GM23248 (cell line): ENCODE results near the gene LRRN1. TPM values are rescaled to one million over a fixed set of nuclear protein-coding genes. Genes with fewer than 3 reads are reported as not detected.
A peak's percentile ranks its signal among the peaks of the same experiment; 100 is the strongest.

ENCODE experiments used
- DNase-seq: peaks from one replicate; pipeline ENCODE4 v3.0.0-alpha.2; 2015
- H2AFZ ChIP-seq: fragments of 200-600 bp; sonication (generic); 2 replicates; pipeline ENCODE4 v1.6.1; 2016; ENCODE audit warnings: antibody characterized with exemption
- H3F3A ChIP-seq: fragments of 200-600 bp; sonication (generic); 2 replicates; pipeline ENCODE4 v1.6.1; 2016; ENCODE audit warnings: mild to moderate bottlenecking, antibody characterized with exemption, mixed run types; ENCODE audit not compliant: insufficient read depth
- H3K27ac ChIP-seq: fragments of 200-600 bp; sonication (generic); 2 replicates; pipeline ENCODE4 v1.5.1; 2016; ENCODE audit warnings: mild to moderate bottlenecking
- H3K27me3 ChIP-seq: fragments of 200-600 bp; sonication (generic); replicated peaks from 2 replicates; pipeline ENCODE4 v1.6.1; 2016; ENCODE audit warnings: mild to moderate bottlenecking; ENCODE audit not compliant: insufficient read depth
- H3K36me3 ChIP-seq: fragments of 200-600 bp; sonication (generic); 2 replicates; pipeline ENCODE4 v1.6.1; 2016; ENCODE audit warnings: low read depth, mild to moderate bottlenecking
- H3K4me1 ChIP-seq: fragments of 200-600 bp; sonication (generic); 2 replicates; pipeline ENCODE4 v1.6.1; 2016; ENCODE audit warnings: mild to moderate bottlenecking; ENCODE audit not compliant: insufficient read depth
- H3K4me2 ChIP-seq: fragments of 200-600 bp; sonication (generic); one replicate; pipeline ENCODE4 v1.6.1; 2016; ENCODE audit warnings: mild to moderate bottlenecking; ENCODE audit not compliant: unreplicated experiment
- H3K4me3 ChIP-seq: fragments of 200-600 bp; sonication (generic); 2 replicates; pipeline ENCODE4 v1.5.1; 2016; ENCODE audit warnings: mild to moderate bottlenecking
- H3K79me2 ChIP-seq: fragments of 200-600 bp; sonication (generic); 2 replicates; pipeline ENCODE4 v1.6.1; 2016; ENCODE audit warnings: mild to moderate bottlenecking; ENCODE audit not compliant: insufficient read depth
- H3K9ac ChIP-seq: fragments of 200-600 bp; sonication (generic); 2 replicates; pipeline ENCODE4 v1.6.1; 2016; ENCODE audit warnings: mild to moderate bottlenecking
- H3K9me2 ChIP-seq: fragments of 200-600 bp; sonication (generic); 2 replicates; pipeline ENCODE4 v1.6.1; 2016; ENCODE audit warnings: mixed run types, mild to moderate bottlenecking, moderate library complexity; ENCODE audit not compliant: insufficient read depth
- H3K9me3 ChIP-seq: fragments of 200-600 bp; sonication (generic); one replicate; pipeline ENCODE4 v1.6.1; 2017; ENCODE audit warnings: low read depth
- H4K20me1 ChIP-seq: fragments of 200-600 bp; sonication (generic); 2 replicates; pipeline ENCODE4 v1.6.0; 2016; ENCODE audit not compliant: insufficient read depth
- EZH2 ChIP-seq: fragments of 200-600 bp; sonication (generic); IDR thresholded peaks from 2 replicates; pipeline ENCODE4 v1.6.1; 2018; ENCODE audit warnings: antibody characterized with exemption, mild to moderate bottlenecking; ENCODE audit not compliant: insufficient read depth, poor library complexity, severe bottlenecking
- EZH2phosphoT487 ChIP-seq: fragments of 200-600 bp; sonication (generic); IDR thresholded peaks from 2 replicates; pipeline ENCODE4 v1.6.1; 2018; ENCODE audit warnings: antibody characterized with exemption, moderate library complexity, mild to moderate bottlenecking, low read depth; ENCODE audit not compliant: insufficient read depth
- WGBS, 2 experiments: methylation state at CpG; one replicate each; pipeline ENCODE4 v1.1.6; 2015 to 2017; ENCODE audit warnings: low lambda C conversion rate in 2 of 2, low coverage in 1 of 2; ENCODE audit errors: missing lambda C conversion rate in 2 of 2; 5-methylcytosine and 5-hydroxymethylcytosine counted together
- in situ Hi-C: fragments of 300-500 bp; cut with MboI; formaldehyde crosslinking; loops from 2 replicates; pipeline ENCODE4 v1.15.0; 2020
- polyA plus RNA-seq: library from polyadenylated mRNA; unstranded; fragments of >200 nt; fragmentation: Nextera tagmentation; extraction: Ambion mirVana; gene quantifications from 2 replicates; pipeline ENCODE4 v1.2.1, GENCODE V29; 2016
- total RNA-seq: library from RNA; depleted of rRNA; stranded (reverse); fragments of >200 nt; shearing (Covaris generic); gene quantifications from 2 replicates; pipeline ENCODE4 v1.2.3, GENCODE V29; 2014; rRNA removed

Gene LRRN1
- total RNA-seq: not detected in 2 replicates
- not detected in 2 replicates for polyA plus RNA-seq

DNA sequence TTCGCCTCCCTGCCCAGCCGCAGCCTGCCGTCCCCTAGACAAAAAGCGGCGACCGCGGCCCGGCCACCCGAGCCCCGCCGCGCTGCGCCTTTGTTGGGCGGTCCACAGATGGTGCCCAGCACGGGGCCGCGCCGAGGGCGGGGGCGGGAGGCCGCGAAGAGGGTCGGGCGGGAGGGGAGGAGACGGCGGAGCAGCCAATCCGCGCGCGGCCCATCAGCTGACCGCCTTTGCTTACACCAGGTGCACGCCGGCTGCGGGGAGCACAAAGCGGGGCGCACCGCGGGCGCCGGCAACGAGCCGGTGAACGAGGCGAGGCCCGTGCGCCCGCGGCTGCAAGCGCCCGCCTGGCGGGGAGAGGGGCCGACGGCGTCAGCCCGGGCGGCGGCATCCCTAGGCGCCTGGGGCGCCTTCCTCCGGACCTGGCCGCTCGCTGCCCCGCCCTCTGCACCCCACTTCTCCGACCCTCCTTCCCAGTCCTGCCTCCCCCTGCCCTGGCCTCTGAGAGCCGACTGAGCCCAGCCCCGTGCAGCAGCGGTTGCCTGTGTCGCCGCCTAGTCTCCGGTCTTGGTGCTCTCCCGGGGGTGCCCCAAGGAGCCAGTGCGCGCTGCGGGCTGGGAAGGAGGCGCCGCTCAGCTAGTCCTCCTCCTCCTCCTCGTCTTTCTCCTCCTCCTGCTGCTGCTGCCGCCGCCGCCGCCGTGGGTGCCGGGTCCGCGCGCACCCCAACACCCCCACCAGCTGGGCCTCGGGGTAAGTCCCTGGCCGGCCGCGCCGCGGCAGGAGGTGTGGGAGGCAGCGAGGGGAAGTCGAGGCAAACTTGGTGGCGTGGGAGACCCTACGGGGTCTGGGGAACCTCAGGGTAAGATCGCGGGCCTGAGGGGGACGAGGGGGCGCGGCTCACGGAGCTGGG is at the start of gene LRRN1:
Gene LRRN1, plus strand, starts transcription at position 259 of the 907 bp plus-strand sequence. CDS start 45,211 bp downstream, outside the sequence.
- no peaks in the 10 kb centered on the region for H3K36me3 ChIP-seq
- in situ Hi-C loops: no loop called here
- H3K27ac ChIP-seq: no peak within 1 kb of the TSS
- H3K4me1 ChIP-seq: no peaks in the 10 kb centered on the region
- H3K9me2 ChIP-seq: no peaks in the 10 kb centered on the region
- 3% methylated on average over 31 to 55 of the region's 102 CpGs for WGBS, 2 experiments
- no peak within 1 kb of the TSS; the same call in 1 of the 2 replicates for H2AFZ ChIP-seq
- H3K27me3 ChIP-seq: peaks cover 40% of the 10 kb centered on the region
- H4K20me1 ChIP-seq: no peaks in the 10 kb centered on the region
- no peaks in the 10 kb centered on the region for H3K9me3 ChIP-seq
- DNase-seq: peak; percentile 22
- H3K9ac ChIP-seq: no peak within 1 kb of the TSS
- H3K4me3 ChIP-seq: peak within 1 kb of the TSS; percentile 43
- TF ChIP-seq EZH2phosphoT487 (no peak), EZH2 (no peak)
- H3K79me2 ChIP-seq: no peaks in the 10 kb centered on the region
- H3K4me2 ChIP-seq: no peak within 1 kb of the TSS
- H3F3A ChIP-seq: no peaks in the 10 kb centered on the region

DNA sequence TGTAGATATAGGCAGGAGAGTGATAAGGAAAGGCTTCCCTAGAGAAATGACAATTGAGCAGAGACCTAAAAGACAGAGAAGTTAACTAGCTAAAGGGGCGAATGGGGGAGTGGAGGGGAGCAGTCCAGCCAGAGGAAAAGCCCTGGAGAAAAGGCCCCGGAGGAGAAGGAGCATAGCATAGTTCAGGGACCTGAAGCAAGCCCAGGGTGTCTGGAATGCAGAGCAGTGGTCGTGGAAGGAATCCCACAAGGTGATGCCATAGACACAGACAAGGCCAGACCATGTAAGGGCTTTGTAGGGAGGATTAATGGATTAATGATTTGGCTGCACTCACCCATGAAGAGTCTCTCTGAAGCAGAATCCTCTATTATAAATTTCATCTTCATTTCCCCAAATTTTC is 45.8 kb upstream of the LRRN1 start:
- Histone ChIP-seq H3K4me2 (no peak overlapping the region), H3K9me2 (no peaks in the 10 kb centered on the region), H3K27me3 (no peaks in the 10 kb centered on the region), H3K9me3 (no peaks in the 10 kb centered on the region), H4K20me1 (no peaks in the 10 kb centered on the region), H2AFZ (no peak overlapping the region), H3K9ac (no peak overlapping the region), H3F3A (no peaks in the 10 kb centered on the region), H3K27ac (no peak overlapping the region), H3K79me2 (no peaks in the 10 kb centered on the region), H3K4me3 (no peak overlapping the region), H3K4me1 (no peaks in the 10 kb centered on the region), H3K36me3 (no peaks in the 10 kb centered on the region)
- in situ Hi-C loops: no loop called here
- TF ChIP-seq EZH2 (no peak), EZH2phosphoT487 (no peak)
- no peak for DNase-seq
- 3 to 7% methylated on average over 3 of the region's 3 CpGs for WGBS, 2 experiments

DNA sequence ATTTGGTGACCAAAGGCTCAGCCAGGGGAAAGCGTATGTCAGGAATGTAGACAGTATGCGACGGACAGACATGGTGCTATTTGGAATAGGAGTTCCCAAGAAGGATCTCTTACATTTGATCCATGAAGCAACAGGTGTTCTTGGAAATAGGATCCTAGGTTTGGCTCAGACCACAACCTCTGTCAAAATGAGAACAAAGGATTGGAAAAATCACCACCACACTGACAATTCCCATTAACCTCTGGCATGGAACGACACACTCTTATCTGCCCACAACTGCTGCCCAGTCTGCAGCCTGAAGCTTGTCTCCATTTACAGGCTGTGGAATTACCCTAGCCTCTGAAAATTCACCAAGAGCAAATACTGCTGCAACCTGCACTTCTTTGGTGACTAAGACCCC is 33.6 kb upstream of the LRRN1 start:
- Histone ChIP-seq H3K27me3 (no peaks in the 10 kb centered on the region), H2AFZ (no peak overlapping the region), H3K4me3 (no peak overlapping the region), H3K27ac (no peak overlapping the region), H3K9ac (no peak overlapping the region), H4K20me1 (no peaks in the 10 kb centered on the region), H3F3A (no peaks in the 10 kb centered on the region), H3K36me3 (no peaks in the 10 kb centered on the region), H3K4me1 (no peaks in the 10 kb centered on the region), H3K4me2 (no peak overlapping the region), H3K79me2 (no peaks in the 10 kb centered on the region), H3K9me2 (no peaks in the 10 kb centered on the region), H3K9me3 (no peaks in the 10 kb centered on the region)
- WGBS, 2 experiments: 63 to 75% methylated on average over 4 of the region's 4 CpGs
- DNase-seq: no peak
- TF ChIP-seq EZH2phosphoT487 (no peak), EZH2 (no peak)
- in situ Hi-C loops: no loop called here

DNA sequence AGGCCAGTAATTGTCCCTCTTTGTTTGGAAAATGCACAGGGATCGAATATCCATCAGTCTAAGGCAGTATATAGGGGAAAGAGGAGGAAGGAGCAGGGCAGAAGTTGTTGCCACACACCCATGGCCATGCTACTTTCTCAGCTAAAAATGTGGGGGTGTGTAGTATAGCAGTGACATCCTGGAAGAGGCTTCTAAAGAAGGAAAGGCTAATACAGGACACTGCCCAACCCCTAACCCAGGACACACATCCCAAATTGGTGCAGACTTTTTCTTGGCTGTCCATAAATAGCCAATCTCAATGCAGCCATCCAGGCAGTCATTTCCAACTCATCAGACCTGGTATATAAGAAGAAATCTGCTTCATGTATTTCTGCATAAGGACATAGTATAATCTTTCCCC is 33.1 kb upstream of the LRRN1 start:
- H3K4me1 ChIP-seq: no peaks in the 10 kb centered on the region
- TF ChIP-seq EZH2 (no peak), EZH2phosphoT487 (no peak)
- no peaks in the 10 kb centered on the region for H3F3A ChIP-seq
- H2AFZ ChIP-seq: no peak overlapping the region
- H3K4me2 ChIP-seq: no peak overlapping the region
- no peaks in the 10 kb centered on the region for H3K9me2 ChIP-seq
- H3K36me3 ChIP-seq: no peaks in the 10 kb centered on the region
- no peaks in the 10 kb centered on the region for H3K27me3 ChIP-seq
- 0% methylated on average over 1 of the region's 1 CpG for WGBS, 2 experiments
- no peak for DNase-seq
- H3K4me3 ChIP-seq: no peak overlapping the region
- no peaks in the 10 kb centered on the region for H3K9me3 ChIP-seq
- no peaks in the 10 kb centered on the region for H4K20me1 ChIP-seq
- in situ Hi-C loops: no loop called here
- no peak overlapping the region for H3K9ac ChIP-seq
- no peaks in the 10 kb centered on the region for H3K79me2 ChIP-seq
- H3K27ac ChIP-seq: no peak overlapping the region
